NCI-H1694 (cell line): ENCODE measurements around the gene MAP4.
A peak's percentile ranks its signal among the peaks of the same experiment; 100 is the strongest.
"Not testable (repeated sequence)": the region's sequence is repeated elsewhere in the genome, so short reads cannot be mapped to it uniquely, and the experiment has no call there.

Source experiments
- DNase-seq: peaks from one replicate; lab custom pipeline; 2025; lab: John Stamatoyannopoulos, UW

MAP4 gene

GRCh38 chr3:47846880-47847248 lies 169.4 kb downstream of the MAP4 start:
- no peak for DNase-seq

- DNase-seq = no peak
These were observed 169.9 kb downstream of the MAP4 start for GRCh38 chr3:47846186-47846879.

GRCh38 chr3:47841786-47842349 lies 174.3 kb downstream of the MAP4 start:
- DNase-seq = no peak

- DNase-seq = no peak
These were observed 177.7 kb downstream of the MAP4 start for GRCh38 chr3:47838503-47838902.

GRCh38 chr3:47836986-47837385 lies 179.2 kb downstream of the MAP4 start:
- DNase-seq = no peak

GRCh38 chr3:47829482-47829881 lies 186.7 kb downstream of the MAP4 start:
- not testable (repeated sequence) for DNase-seq

GRCh38 chr3:47825590-47825989 lies 190.6 kb downstream of the MAP4 start:
- no peak for DNase-seq

- DNase-seq = peak; percentile 3
These were observed 191.4 kb downstream of the MAP4 start for GRCh38 chr3:47824541-47825473.

GRCh38 chr3:47817609-47818008 lies 198.6 kb downstream of the MAP4 start:
- DNase-seq = no peak

GRCh38 chr3:47813551-47814177 lies 202.6 kb downstream of the MAP4 start:
- DNase-seq = no peak

GRCh38 chr3:47804577-47804976 lies 211.6 kb downstream of the MAP4 start:
- DNase-seq = no peak

GRCh38 chr3:47803480-47804025 lies 212.7 kb downstream of the MAP4 start:
- no peak for DNase-seq

- DNase-seq = no peak
These were observed 213.3 kb downstream of the MAP4 start, which contains the start of gene DHX30 for GRCh38 chr3:47802734-47803479. DHX30 (plus strand) TSS chr3:47803138; CDS start chr3:47810684, 7,546 bp downstream.
